ENCODE measurements around the gene PEAK1.

DNA sequence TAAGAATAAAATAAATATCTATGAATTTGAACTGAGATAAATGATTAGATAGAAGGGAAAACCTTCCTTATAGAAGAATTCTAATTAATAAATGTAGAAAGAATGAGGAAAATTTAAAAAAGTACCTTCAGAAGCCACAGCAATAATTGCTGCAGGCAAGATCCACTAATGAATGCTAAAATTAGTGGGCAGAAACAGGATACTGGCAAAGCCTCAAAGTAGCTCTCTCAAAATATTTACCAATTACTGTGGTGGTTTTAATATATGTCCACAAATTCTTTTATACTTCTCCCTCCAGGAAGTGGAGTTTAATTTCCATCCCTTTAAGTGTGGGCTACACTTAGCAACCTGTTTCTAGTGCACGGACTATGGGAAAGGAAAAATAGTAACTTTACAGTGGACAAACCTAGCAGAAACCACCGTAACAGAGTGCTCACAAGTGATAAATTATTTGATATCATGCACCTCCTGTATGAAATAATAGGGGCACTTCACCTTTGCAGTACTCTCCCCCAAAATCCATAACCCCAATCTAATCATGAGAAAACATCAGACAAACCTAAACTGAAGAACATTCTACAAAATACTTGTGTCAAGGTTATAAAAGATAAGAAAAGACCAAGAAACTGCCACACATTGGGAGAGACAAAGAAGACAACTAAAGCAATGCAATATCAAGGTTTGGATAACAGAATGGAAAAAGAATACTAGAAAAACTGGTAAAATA, 6.8 kb downstream of the PEAK1 start:
- TF ChIP-seq POLR2A (IDR thresholded peaks at IDR 0.05) (no peak), POLR2AphosphoS5 (IDR thresholded peaks at IDR 0.05) (no peak), EP300 (IDR thresholded peaks at IDR 0.05; ENCODE audit: low read depth) (no peak)
- TF ChIP-seq, protein P1, sequence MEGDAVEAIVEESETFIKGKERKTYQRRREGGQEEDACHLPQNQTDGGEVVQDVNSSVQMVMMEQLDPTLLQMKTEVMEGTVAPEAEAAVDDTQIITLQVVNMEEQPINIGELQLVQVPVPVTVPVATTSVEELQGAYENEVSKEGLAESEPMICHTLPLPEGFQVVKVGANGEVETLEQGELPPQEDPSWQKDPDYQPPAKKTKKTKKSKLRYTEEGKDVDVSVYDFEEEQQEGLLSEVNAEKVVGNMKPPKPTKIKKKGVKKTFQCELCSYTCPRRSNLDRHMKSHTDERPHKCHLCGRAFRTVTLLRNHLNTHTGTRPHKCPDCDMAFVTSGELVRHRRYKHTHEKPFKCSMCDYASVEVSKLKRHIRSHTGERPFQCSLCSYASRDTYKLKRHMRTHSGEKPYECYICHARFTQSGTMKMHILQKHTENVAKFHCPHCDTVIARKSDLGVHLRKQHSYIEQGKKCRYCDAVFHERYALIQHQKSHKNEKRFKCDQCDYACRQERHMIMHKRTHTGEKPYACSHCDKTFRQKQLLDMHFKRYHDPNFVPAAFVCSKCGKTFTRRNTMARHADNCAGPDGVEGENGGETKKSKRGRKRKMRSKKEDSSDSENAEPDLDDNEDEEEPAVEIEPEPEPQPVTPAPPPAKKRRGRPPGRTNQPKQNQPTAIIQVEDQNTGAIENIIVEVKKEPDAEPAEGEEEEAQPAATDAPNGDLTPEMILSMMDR (IDR thresholded peaks at IDR 0.05): no peak
